SH-SY5Y (cell line): Measurements from ENCODE around the gene MYO1C.

Experiments used
- GATA2 ChIP-seq: IDR thresholded peaks from 2 replicates; pipeline ENCODE4 v1.6.1; 2011; ENCODE audit warnings: mild to moderate bottlenecking, low read depth, low read length
- GATA3 ChIP-seq: IDR thresholded peaks from 2 replicates; pipeline ENCODE4 v1.6.1; 2011; ENCODE audit warnings: low read depth, mild to moderate bottlenecking, low read length, moderate library complexity

MYO1C gene

DNA sequence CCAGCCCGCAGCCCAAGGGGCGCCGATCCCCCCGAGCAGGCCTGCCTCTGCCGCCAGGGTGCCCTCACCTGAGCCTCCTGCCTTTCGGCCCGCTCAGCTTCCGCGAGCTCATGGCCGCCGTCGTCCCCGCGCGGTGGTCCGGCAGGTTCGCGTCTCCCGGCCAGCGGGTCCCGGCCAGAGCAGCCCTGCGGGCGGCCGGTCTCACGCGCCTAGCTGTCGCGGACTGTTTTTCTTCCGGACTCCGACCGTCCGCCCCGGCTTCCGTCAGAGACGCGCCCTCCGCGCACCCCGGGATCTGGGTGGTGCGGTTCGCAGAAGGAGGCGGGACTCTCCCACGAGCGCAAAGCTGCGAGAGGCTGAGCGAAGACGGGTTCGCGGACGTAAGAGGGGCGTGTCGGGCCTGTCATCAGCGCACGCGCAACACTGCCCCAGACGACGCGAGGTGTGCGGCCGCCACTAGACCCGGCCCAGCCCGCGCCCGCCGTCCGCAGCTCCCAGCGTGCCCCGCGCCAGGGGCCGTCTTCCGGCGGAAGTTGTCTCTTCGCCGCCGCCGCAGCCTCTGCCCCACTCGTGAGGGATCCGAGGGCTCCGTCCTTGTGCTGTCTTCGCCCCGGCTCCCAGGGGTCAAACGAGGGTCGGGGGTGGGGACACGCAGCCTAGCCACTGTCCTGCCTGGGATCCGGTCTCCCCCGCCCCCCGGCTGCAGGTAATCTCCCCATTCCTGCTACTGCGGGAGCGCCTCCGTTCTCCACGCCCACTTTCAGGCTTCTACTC is 24.1 kb upstream of the MYO1C start, which contains the start of gene INPP5K:
TSS of gene INPP5K (minus strand) at position 225 of the 774 bp plus-strand sequence. CDS start at position 112, 113 bp downstream.
- TF ChIP-seq GATA3 (no peak), GATA2 (no peak)

DNA sequence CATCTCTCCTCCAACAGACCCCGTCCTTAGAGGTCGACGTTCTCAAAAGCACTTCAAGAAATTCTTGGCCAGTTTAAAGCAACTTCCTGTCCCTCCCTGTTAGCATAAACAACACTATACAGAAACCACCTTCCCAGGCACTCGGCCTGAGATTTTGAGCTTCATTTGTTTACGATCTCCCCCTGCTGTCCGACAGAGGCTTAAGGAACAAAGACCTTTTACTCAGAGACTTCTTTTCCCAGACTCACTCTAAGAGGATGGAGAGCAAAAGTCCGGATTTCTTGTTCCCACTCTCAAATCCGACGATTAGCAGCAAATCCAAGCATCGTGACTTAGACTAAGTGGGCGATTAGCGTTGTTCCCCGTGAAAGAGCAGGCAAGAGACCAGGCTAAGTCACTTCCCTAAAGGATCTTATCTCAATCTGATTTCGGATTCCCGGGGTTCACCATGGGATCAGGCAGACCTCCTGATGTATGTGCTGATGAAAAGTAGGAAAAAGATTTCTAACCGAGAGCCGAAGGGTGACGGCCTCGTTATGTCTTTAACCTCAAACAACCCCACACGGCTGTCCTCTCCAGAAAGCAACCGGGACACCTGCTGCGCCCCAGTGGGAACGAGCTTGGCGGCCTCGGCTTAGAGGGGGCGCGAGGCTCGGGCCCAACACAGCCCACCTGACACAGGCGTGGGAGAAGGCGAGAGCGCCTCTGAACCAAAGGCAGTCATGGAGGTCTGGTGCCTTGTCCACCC is 23.3 kb upstream of the MYO1C start:
- TF ChIP-seq GATA2 (no peak), GATA3 (no peak)

DNA sequence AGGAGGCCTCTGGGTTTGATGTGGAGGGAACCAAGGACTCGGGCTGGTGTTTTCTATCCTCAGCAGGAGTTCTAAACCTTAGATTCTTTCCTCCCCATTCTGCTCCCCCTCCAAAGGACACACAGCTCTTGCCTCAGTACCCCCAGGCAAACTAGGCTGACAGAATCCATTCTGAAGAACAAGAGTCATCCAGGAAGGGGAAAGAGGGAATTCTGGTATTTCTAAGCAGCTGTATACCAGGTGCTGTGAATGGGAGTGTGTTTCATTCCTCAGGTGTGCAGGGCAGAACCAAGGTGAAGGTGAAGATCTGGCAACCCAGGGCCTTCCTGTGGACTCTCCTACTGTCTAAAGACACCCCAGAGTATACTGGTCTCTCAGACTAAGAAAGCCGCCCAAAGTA is 19.9 kb upstream of the MYO1C start:
- no peak for TF ChIP-seq GATA3
- TF ChIP-seq GATA2 = no peak

DNA sequence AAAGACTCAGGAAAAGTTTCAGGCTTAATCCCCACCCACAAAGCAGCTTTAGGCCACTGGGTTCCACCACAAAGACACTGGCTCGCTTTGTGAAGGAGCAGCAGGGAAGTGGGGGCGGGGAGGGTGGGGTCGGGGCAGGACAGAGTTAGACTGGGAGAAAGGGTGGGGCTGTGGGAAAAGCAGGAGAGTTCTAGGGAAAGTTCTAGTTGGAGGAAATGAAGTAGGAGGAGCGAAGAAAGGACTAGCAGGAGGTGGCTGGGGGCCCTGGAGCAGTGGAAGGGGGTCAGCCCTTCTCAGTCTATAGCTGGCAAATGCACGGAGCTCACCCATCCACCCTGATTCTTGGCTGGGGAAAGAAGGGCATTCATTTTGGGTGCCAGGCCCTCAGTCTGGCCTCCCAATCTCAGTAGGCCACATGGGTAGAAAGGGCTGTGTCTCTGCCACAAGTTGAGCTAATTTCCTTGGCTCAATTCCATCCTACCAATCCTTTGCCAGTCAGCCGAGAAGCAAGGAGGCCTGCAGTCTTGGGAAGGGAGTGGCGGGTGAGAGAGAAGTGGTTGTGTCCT is 19.4 kb upstream of the MYO1C start:
- TF ChIP-seq GATA3 = no peak

DNA sequence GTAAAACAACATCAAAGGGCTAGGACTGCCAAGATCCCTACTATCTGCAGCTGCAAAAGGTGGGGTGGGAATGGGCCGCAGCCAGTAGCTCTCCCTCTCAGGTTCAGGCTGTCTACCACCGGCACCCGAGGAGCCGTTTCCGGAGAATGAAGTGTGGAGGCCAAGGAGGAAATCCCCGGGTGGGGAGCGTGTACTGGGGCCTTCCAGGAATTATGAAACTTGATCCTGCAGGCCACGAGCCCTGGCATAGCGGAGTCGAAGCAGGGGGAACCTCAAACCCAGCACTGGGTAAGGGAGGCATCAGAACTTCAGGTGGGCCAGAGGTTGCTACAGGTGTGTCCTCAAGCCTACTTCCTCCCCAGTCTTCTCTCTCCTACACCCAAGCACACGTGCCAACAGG is 18.8 kb upstream of the MYO1C start:
- TF ChIP-seq GATA3 (no peak), GATA2 (no peak)

DNA sequence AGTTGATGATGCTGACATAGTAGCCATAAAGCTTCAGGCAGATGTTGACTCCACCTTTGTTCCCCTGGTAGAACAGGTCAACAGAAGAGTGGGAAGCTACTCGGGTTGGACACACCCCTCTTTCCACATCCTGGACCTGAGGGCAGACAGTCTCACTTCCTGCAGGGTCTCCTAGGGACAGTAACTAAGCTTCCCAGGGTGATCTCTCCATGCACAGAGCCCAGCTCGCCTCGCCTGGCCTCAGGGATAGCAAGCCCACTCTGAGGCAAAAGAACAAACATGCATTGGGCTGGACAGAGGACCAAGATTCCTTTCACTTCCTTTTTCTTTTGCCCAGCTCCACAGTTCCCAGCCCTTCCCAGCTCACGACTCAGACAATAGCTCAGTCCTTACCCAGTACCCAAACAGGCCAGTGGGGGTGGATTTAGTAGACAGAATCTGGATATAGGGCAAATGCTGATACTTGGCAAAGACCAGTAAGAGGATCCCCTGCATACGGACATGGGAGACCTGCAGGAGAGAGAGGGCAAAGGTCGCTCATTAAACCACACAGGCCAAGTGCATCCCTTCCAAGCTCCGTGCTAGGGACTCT is 16.9 kb upstream of the MYO1C start:
- TF ChIP-seq GATA3 (no peak), GATA2 (no peak)

DNA sequence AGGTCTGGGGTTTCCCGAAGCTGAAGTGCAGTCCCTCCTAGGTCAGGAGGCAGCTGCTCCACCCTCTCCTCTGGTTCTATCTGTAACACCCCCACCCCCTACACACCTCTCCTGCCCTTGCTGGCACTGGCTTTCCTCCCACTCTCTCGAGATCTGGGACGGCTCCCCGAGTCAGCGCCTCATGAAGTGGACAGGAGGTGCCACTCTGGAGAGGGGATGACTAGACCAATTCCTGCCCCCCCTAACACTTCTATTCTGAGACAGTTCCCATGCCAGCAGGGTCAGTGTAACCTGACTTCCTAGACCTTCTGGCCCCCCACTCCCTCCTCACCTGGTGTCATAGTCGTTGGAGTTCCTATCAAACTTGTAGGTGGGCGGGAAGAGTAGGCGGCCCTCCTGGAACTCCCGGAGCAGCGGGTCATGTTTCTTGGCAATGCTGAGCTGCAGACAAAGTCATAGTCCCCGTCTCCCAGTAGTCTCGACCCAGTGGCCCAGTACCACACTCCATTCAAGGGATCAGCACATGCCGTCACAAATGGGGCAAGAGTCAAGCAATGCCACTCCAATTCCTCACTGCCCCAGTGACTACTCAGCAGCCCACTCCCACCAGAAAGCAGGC is 14.3 kb upstream of the MYO1C start:
- TF ChIP-seq GATA3 = no peak
- no peak for TF ChIP-seq GATA2

DNA sequence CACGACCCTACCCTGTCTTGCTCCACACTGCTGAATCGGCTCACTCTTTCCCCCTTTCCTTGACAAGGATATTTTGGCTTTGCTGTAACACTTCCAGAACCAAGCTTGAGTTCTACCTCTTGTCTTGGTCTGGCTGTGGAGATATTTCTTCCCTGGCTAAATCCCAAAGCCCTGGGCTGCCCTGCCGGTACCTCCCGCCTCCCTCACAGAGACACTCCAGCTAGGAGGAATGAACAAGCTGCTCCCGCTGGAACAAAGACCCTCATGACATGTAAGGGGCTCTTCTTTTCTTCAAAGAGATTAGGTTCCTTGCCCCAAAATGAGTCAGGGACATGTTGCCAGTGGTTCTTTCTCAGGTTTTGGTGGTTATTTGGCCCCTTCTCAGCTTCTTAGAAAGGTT is 13.1 kb upstream of the MYO1C start:
- TF ChIP-seq GATA3 (no peak), GATA2 (no peak)

DNA sequence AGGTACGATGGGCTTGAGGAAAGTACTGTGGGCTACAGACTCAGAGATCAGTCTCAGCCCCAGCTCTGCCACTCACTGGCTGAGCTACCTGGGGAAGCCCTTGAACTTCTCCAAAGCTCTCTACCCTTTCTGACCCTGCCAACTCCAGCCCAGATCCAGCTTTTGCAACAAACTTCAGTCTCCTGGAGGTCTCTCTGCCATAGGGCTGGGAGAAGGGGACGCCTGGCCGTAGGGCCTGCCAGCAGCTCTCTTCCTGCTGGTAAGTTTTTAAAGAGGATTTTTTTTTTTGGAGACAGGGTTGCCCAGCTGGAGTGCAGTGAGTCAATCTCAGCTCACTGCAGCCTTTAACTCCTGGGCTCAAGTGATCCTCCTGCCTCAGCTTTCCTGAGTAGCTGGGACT is 12.4 kb upstream of the MYO1C start:
- no peak for TF ChIP-seq GATA3
- TF ChIP-seq GATA2 = no peak

DNA sequence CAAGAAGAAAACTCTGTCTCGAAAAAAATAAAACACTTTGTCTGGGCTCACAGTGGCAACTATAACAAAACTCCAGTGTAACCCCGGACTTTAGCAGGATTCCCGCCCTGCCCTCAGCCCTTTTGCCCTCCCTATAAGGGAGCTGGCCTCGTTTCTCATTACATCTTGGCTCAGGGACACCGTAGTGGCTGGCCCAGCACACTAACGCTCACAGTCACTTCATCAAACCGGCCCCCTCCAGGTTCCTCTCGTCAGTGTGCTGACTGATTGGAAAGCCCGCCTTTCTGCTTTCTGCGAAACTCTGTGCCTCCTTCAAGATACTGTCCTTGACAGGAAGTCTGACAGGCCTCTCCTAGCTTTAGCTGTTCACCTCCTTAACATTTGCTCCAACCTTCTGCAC is 11.2 kb upstream of the MYO1C start:
- TF ChIP-seq GATA3 (no peak), GATA2 (no peak)

DNA sequence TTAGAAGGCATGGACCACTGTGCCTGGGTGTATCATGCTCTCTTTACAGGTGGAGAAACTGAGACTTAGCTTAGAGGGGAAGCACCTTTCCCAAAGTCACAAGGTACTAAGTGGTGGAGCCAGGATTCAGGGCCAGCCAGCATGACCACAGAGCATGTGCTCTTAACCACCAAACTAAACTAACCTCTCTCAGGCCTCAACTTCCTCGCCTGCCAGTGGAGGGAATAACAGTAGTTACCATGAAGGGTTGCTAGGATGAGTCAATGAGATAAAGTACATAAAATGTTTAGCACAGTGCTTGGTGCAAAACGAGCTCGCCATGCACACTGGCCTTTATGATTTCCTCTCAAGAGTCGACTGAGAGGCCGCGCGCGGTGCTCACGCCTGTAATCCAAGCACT is 6.4 kb upstream of the MYO1C start:
- TF ChIP-seq GATA2 (no peak), GATA3 (no peak)

DNA sequence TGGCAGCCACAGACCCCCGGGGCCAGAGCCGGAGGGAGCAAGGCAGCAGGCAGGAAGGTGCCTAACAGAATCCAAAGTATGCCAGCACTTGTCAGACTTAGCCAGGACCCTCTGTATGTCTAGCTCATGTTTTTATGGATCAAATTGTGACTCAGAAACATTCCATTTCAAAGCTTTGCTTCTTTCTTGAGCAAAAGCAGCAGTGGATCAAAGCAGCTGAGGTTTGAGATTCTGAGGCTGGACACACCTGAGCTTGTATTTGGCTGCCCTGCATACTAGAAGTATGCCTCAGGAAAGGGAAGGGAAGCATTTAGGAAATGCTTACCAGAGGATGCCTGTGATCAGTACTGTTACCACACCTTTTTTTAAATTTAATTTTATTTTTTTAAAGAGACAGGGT is 5.7 kb upstream of the MYO1C start:
- no peak for TF ChIP-seq GATA2
- no peak for TF ChIP-seq GATA3

DNA sequence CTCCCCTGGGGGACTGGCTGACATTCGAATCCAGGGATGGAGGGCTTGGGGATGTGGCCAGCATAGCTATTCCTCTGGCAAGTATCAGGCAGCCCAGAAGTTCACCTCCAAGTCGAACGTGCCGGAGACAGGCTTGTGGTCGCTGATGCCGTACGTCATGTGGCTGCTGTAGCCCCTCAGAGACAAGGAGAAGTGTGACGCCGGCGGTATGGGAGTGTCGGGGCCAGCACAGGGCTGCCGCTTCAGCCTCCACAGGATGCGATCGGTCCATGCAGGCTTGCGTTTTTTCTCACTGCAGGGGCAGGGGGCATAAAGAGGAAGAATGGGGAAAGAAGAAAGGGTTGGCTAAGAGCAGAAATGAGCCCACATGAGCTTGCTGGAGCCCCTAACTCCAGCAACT is 5.3 kb upstream of the MYO1C start:
- TF ChIP-seq GATA3 = no peak
- TF ChIP-seq GATA2 = no peak

DNA sequence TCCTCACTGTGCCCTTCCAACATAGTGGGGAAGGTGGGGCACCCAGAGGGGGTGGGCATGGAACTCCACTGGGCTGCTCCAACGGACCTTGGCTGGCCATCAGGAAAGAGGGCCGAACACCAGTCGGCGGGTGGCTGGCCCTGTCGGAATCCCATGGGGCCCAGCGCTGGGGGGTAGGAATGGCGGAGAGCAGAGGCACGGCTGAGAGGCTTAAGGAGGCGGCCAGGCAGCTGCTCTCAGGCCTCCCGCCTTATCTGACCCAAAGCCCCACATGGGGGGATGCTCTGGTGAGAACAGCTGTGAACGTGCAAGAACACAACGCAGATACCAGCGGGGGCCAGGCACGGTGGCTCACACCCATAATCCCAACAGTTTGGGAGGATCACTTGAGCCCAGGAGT is 4.4 kb upstream of the MYO1C start:
- TF ChIP-seq GATA2 (no peak), GATA3 (no peak)
